Lung (tissue), 12 donors: ENCODE results near the gene MLST8. TPM values are rescaled to one million over a fixed set of nuclear protein-coding genes. Genes with fewer than 3 reads are reported as not detected.
"Not testable (repeated sequence)": the region's sequence is repeated elsewhere in the genome, so short reads cannot be mapped to it uniquely, and the experiment has no call there.

Source experiments
- ATAC-seq: fragments of 200-7000 bp; cut with Tn5 transposase; one replicate; pipeline ENCODE4 v1.9.1; 2020; ENCODE audit warnings: moderate number of reproducible peaks; ENCODE audit not compliant: insufficient read depth, low FRiP score
- DNase-seq, 3 donors: peaks; one replicate each; pipeline ENCODE4 v3.0.0-alpha.2; 2013 to 2017
- H3K27ac ChIP-seq, 2 donors: one replicate each; pipeline ENCODE4 v1.5.1; 2013; ENCODE audit warnings: mild to moderate bottlenecking in 2 of 2, moderate library complexity in 2 of 2, control low read depth in 1 of 2, inconsistent platforms in 1 of 2, low read depth in 1 of 2, low read length in 1 of 2
- H3K27me3 ChIP-seq, 3 donors: one replicate each; pipeline ENCODE4 v1.5.1; 2013; ENCODE audit warnings: low read length in 2 of 3; ENCODE audit not compliant: control insufficient read depth in 3 of 3, insufficient read depth in 3 of 3
- H3K36me3 ChIP-seq, 4 donors: one replicate each; pipeline ENCODE4 v1.5.1; 2013; ENCODE audit warnings: low read length in 4 of 4, mild to moderate bottlenecking in 1 of 4, moderate library complexity in 1 of 4; ENCODE audit not compliant: control insufficient read depth in 4 of 4, insufficient read depth in 4 of 4
- H3K4me1 ChIP-seq, 5 donors: one replicate each; pipeline ENCODE4 v1.5.1; 2013; ENCODE audit warnings: low read length in 5 of 5, mild to moderate bottlenecking in 2 of 5, moderate library complexity in 1 of 5; ENCODE audit not compliant: control insufficient read depth in 5 of 5, insufficient read depth in 5 of 5
- H3K4me3 ChIP-seq: one replicate; pipeline ENCODE4 v1.5.1; 2013; ENCODE audit warnings: mild to moderate bottlenecking, control low read depth, moderate library complexity
- H3K9ac ChIP-seq, 2 donors: one replicate each; pipeline ENCODE4 v1.5.1; 2013; ENCODE audit warnings: low read length in 2 of 2, control low read depth in 1 of 2; ENCODE audit not compliant: insufficient read depth in 1 of 2
- H3K9me3 ChIP-seq, 4 donors: one replicate each; pipeline ENCODE4 v1.5.1; 2013; ENCODE audit warnings: low read length in 3 of 4, mild to moderate bottlenecking in 1 of 4, moderate library complexity in 1 of 4; ENCODE audit not compliant: control insufficient read depth in 4 of 4, insufficient read depth in 3 of 4
- WGBS, 2 donors: extraction: QIAGEN DNeasy Blood & Tissue Kit; methylation state at CpG; one replicate each; pipeline ENCODE4 v1.1.7; 2013; 5-methylcytosine and 5-hydroxymethylcytosine counted together
- polyA plus RNA-seq, 2 donors: library from polyadenylated mRNA; stranded (reverse); fragments of 200-250 nt; gene quantifications; one replicate each; pipeline ENCODE4 v1.2.1, GENCODE V29; 2013
- total RNA-seq, 2 donors: library from RNA; depleted of rRNA in 1 of 2; stranded (reverse); fragments of >200 nt in 1 of 2; gene quantifications; one replicate each; pipeline ENCODE4 v1.2.1, GENCODE V29; 2014 to 2021
- TF ChIP-seq, protein P1 (sequence below): IDR thresholded peaks from 2 replicates; pipeline ENCODE4 v1.5.1; 2012; ENCODE audit warnings: mild to moderate bottlenecking; ENCODE audit errors: control extremely low read depth, extremely low read depth
- donor health status: control.
- donor health status: control.
- donor health status: Bipolar disorder and iron deficiency.
- donor health status: healthy.
- donor health status: DM: yes; HTN: yes; CAD: no.

Gene MLST8
- total and polyA plus RNA-seq, 4 donors, result 17.2 to 48.9 (median 41.2) TPM

DNA sequence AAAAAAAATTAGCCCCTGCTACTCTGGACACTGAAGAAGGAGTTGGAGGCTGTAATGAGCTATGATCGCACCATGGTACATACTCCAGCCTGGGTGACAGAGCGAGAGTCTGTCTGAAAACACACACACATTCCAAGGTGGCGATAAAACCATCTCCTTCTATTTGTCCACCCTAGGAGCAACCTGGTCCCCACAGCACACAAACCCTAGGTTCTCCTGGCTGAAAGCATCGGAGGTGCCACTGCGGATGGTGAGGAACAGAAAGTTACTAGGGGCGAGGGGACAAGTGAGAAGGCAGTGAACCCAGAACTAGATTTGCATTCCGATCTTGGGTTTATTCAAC lies 47.5 kb downstream of the MLST8 start:
- TF ChIP-seq, protein P1, sequence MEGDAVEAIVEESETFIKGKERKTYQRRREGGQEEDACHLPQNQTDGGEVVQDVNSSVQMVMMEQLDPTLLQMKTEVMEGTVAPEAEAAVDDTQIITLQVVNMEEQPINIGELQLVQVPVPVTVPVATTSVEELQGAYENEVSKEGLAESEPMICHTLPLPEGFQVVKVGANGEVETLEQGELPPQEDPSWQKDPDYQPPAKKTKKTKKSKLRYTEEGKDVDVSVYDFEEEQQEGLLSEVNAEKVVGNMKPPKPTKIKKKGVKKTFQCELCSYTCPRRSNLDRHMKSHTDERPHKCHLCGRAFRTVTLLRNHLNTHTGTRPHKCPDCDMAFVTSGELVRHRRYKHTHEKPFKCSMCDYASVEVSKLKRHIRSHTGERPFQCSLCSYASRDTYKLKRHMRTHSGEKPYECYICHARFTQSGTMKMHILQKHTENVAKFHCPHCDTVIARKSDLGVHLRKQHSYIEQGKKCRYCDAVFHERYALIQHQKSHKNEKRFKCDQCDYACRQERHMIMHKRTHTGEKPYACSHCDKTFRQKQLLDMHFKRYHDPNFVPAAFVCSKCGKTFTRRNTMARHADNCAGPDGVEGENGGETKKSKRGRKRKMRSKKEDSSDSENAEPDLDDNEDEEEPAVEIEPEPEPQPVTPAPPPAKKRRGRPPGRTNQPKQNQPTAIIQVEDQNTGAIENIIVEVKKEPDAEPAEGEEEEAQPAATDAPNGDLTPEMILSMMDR, result no peak
- H3K9ac ChIP-seq, result peak overlapping the region in 1 of 2 donors; percentile 23
- WGBS, 2 donors, result 96 to 97% methylated on average over 7 of the region's 7 CpGs
- ATAC-seq (no peak), DNase-seq (no peak)
- H3K36me3 ChIP-seq, result peaks cover 18 to 34% (median 27%) of the 10 kb centered on the region in 4 donors
- H3K4me1 ChIP-seq, result peaks cover 0 to 18% (median 5%) of the 10 kb centered on the region in 5 donors
- no peaks in the 10 kb centered on the region for H3K27me3 ChIP-seq
- H3K4me3 ChIP-seq, result no peak overlapping the region
- no peak overlapping the region for H3K27ac ChIP-seq
- H3K9me3 ChIP-seq, result no peaks in the 10 kb centered on the region

DNA sequence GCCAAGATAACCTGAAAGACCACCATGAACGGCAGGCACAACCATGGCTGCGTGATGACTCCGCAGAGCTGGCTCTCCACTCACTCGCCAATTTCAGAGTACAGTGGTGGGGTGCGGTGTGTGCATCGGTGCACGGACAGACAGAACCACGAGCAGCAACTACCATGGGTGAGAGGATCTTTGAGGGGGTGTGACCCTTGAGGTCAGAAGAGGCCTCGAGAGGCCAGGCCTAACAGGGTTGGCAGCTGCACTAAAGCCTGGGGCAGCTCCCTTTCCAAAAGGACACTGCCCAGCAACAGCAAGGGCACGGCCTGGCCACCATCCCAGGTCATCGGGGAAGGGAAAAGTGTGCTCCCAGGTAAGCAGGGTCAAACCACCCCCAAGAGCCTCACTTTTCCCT lies 48.0 kb downstream of the MLST8 start:
- TF ChIP-seq, protein P1, result no peak
- no peak overlapping the region for H3K4me3 ChIP-seq
- ATAC-seq (no peak), DNase-seq (no peak)
- no peaks in the 10 kb centered on the region for H3K9me3 ChIP-seq
- H3K9ac ChIP-seq, result no peak overlapping the region
- WGBS, 2 donors, result 92 to 94% methylated on average over 11 of the region's 11 CpGs
- H3K36me3 ChIP-seq, result peaks cover 21 to 37% (median 29%) of the 10 kb centered on the region in 4 donors
- H3K4me1 ChIP-seq, result peaks cover 0 to 18% (median 5%) of the 10 kb centered on the region in 5 donors
- no peaks in the 10 kb centered on the region for H3K27me3 ChIP-seq
- H3K27ac ChIP-seq, result no peak overlapping the region

DNA sequence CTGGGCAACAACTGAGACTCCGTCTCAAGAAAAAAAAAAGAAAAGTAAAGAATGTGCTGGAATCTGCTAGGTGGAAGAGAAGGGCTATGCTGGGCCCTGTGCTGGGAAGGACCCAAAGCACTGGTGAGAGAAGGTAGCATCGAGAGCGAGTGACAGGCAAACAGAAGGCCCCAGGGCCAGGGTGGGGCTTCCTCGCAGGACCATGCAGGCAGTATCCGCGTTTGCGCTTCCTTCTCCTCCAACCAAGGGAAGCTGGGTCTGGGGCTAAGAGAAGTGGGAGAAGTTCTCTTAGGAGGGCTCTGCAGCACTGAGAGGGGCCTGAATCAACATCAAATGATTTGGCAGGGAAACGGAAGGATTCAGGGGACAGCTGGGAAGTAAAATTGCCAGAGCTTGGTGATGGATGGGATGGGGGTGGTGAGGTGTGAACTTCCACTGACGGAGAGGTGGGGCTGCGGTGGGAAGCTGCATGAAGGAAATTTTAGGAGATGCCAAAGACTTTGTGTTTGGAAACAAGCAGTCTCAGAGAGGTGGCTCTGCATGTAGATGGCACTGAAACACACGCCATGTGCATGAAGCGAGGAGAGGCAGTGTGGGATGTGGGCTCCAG lies 51.4 kb downstream of the MLST8 start:
- TF ChIP-seq, protein P1, result no peak
- Histone ChIP-seq H3K27me3 (no peaks in the 10 kb centered on the region), H3K4me1 (peaks cover 0 to 7% (median 3%) of the 10 kb centered on the region in 5 donors), H3K36me3 (peaks cover 29 to 52% (median 38%) of the 10 kb centered on the region in 4 donors), H3K4me3 (no peak overlapping the region), H3K9ac (no peak overlapping the region), H3K27ac (no peak overlapping the region), H3K9me3 (no peaks in the 10 kb centered on the region)
- DNase-seq (no peak), ATAC-seq (no peak)
- WGBS, 2 donors, result 90 to 94% methylated on average over 12 of the region's 12 CpGs

DNA sequence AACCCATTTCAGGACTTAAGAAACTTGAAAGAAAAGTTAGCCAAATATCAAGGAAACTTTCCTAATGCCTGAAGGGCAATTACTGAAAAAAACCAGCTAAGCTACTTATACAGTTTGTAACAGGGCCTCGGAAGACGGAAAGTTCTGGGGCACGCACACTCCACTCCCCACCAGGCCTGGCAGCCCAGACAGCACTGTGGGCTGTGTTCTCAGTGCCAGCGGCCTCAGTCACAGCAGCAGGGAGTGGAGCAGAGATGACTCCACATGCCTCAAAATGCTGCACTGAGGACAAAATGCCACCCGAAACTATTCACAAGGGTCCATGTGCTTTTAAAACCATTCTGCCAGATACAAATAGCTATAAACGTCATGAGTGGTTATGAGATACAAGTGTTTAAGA lies 52.5 kb downstream of the MLST8 start:
- WGBS, 2 donors, result 95 to 98% methylated on average over 6 of the region's 6 CpGs
- no peak for ATAC-seq
- H3K27ac ChIP-seq, result no peak overlapping the region
- no peak for DNase-seq
- no peak overlapping the region for H3K4me3 ChIP-seq
- TF ChIP-seq, protein P1, result no peak
- H3K9ac ChIP-seq, result no peak overlapping the region
- H3K36me3 ChIP-seq, result peaks cover 39 to 60% (median 47%) of the 10 kb centered on the region in 4 donors
- no peaks in the 10 kb centered on the region for H3K9me3 ChIP-seq
- H3K27me3 ChIP-seq, result no peaks in the 10 kb centered on the region
- no peaks in the 10 kb centered on the region for H3K4me1 ChIP-seq

DNA sequence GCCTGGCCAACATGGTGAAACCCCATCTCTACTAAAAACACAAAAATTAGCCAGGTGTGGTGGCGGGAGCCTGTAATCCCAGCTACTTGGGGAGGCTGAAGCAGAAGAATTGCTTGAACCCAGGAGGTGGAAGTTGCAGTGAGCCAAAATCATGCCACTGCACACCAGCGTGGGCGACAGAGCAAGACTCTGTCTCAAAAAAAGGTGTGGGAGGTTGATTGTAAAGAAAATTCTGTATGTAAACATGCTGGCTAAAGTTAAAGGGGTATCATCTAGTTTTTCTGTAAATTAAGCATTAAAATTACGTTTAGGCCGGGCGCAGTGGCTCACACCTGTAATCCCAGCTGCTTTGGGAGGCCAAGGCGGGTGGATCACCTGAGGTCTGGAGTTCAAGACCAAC lies 53.3 kb downstream of the MLST8 start:
- DNase-seq, H3K4me1 ChIP-seq, H3K4me3 ChIP-seq, H3K27me3 ChIP-seq, H3K9me3 ChIP-seq, H3K27ac ChIP-seq, ATAC-seq, H3K9ac ChIP-seq: not testable (repeated sequence)
- WGBS, 2 donors, result 98% methylated on average over 7 of the region's 7 CpGs
- H3K36me3 ChIP-seq, result peaks cover 39 to 61% (median 46%) of the 10 kb centered on the region in 4 donors
